GM12891 (cell line): ENCODE data around the gene SLC24A5.

Experiments
- PAX5 ChIP-seq: IDR thresholded peaks from 2 replicates; pipeline ENCODE4 v1.6.1; 2011; ENCODE audit warnings: low read length, moderate library complexity, mild to moderate bottlenecking; ENCODE audit not compliant: insufficient read depth, severe bottlenecking
- POLR2A ChIP-seq: IDR thresholded peaks from 2 replicates; pipeline ENCODE4 v1.6.1; 2011; ENCODE audit warnings: low read depth, low read length, control low read depth
- POLR2AphosphoS5 ChIP-seq: IDR thresholded peaks from 2 replicates; pipeline ENCODE4 v1.6.1; 2011; ENCODE audit warnings: low read depth, low read length, control low read depth
- SPI1 ChIP-seq: IDR thresholded peaks from 2 replicates; pipeline ENCODE4 v1.6.1; 2011; ENCODE audit warnings: low read depth, low read length, control low read depth
- TAF1 ChIP-seq: IDR thresholded peaks from 2 replicates; pipeline ENCODE4 v1.6.1; 2011; ENCODE audit warnings: low read depth, low read length, control low read depth

- TF ChIP-seq POLR2AphosphoS5 (no peak), POLR2A (no peak), SPI1 (no peak), TAF1 (no peak), PAX5 (no peak)
Measured at GRCh38 chr15:48112242-48112641, 8.5 kb upstream of the SLC24A5 start.
